Lower leg skin (tissue), 3 donors: ENCODE data around the gene DLGAP3.

Source experiments
- POLR2A ChIP-seq, 2 donors: fragments of 450-650 bp; IDR thresholded peaks; one replicate each; pipeline ENCODE4 v1.6.1; 2016 to 2017; ENCODE audit warnings: antibody characterized with exemption in 2 of 2, mild to moderate bottlenecking in 1 of 2, moderate library complexity in 1 of 2
- TF ChIP-seq, protein P1 (sequence below), 3 donors: fragments of 450-650 bp; IDR thresholded peaks; one replicate each; pipeline ENCODE4 v1.5.1; 2016; ENCODE audit warnings: antibody characterized with exemption in 3 of 3, mild to moderate bottlenecking in 3 of 3, moderate library complexity in 2 of 3

DNA sequence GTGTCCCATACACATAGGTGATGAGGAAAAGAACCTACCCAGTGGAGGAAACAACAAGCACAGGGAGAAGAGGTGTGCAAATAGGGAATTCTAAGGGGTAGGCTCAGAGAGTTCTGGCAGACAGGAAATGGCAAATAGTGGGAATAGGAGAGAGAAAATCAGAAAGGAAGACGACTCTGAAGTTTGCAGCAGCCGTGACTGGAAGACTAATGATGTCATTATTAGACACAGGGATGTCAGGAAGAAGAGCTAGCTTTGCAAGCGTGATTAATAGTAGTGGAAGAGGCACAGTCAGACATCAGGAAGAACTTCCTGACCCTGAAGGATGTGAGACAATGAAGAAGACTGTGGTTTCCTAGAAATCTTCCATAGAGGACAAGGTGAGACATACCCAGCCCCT, 21.1 kb downstream of the DLGAP3 start:
- TF ChIP-seq, protein P1, sequence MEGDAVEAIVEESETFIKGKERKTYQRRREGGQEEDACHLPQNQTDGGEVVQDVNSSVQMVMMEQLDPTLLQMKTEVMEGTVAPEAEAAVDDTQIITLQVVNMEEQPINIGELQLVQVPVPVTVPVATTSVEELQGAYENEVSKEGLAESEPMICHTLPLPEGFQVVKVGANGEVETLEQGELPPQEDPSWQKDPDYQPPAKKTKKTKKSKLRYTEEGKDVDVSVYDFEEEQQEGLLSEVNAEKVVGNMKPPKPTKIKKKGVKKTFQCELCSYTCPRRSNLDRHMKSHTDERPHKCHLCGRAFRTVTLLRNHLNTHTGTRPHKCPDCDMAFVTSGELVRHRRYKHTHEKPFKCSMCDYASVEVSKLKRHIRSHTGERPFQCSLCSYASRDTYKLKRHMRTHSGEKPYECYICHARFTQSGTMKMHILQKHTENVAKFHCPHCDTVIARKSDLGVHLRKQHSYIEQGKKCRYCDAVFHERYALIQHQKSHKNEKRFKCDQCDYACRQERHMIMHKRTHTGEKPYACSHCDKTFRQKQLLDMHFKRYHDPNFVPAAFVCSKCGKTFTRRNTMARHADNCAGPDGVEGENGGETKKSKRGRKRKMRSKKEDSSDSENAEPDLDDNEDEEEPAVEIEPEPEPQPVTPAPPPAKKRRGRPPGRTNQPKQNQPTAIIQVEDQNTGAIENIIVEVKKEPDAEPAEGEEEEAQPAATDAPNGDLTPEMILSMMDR (IDR thresholded peaks at IDR 0.05) = no peak
- TF ChIP-seq POLR2A (IDR thresholded peaks at IDR 0.05) = no peak
